Right ventricle myocardium inferior (tissue), 1 donor: ENCODE results near the gene COX6B1. TPM values are rescaled to one million over a fixed set of nuclear protein-coding genes. Genes with fewer than 3 reads are reported as not detected.

Experiments
- ATAC-seq: fragments of 200-7000 bp; cut with Tn5 transposase; one replicate; pipeline ENCODE4 v1.9.1; 2020; ENCODE audit warnings: mild to moderate bottlenecking, moderate library complexity
- DNase-seq: peaks from one replicate; pipeline ENCODE4 v3.0.0; 2021; ENCODE audit errors: missing footprints
- intact Hi-C: fragments of 100-400 bp; cut with DNase I; formaldehyde crosslinking; loops from one replicate; pipeline ENCODE4 v1.11.0; 2022
- total RNA-seq: library from RNA; stranded (reverse); fragmentation: NEBNext Ultra II Directional; extraction: Animal tissue kit (Norgen Biotek cat#: 25700); gene quantifications from one replicate; pipeline ENCODE4 v1.2.1, GENCODE V29; 2021
- donor health status: DM: no; HTN: yes; CAD: no; lungs with severe emphysema.

COX6B1 gene
- total RNA-seq, 1 donor from 2014 or later: 1,537 TPM

DNA sequence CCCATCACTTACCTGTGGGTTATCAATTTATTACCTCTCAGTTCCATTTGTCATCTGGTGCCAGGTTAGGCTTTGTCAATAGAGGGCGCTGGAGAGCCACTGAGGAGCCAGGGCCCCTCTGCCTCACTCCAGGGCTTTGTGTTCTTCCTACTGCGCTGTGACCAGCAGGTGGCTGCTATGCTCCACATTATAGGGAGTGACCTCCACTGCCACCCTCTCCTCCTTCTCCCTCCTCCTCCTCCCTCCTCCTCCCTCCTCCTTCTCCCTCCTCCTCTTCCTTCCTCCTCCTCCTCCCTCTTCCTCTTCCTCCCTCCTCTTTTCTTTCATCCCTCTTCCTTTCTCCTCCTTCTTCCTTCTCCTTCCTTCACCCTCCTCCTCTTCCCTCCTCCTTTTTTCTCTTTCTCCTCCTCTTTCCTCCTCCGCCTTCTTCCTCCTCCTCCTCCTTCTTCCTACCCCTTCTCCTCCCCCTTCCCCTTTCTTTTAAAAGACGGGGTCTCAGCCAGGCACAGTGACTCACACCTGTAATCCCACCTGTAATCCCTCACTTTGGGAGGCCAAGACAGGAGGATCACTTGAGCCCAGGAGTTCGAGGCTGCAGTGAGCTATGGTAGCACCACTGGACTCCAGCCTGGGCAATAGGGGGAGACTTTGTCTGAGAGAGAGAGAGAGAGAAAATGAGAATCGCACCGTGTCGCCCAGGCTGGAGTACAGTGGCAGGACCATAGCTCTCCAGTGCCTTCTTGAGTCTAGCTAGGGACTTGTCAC lies 45.9 kb downstream of the COX6B1 start:
- peak; percentile 89 for DNase-seq
- peak; percentile 99 for ATAC-seq
- intact Hi-C loops: loop anchor here (1.0 to 5.0 kb wide), 3 partner anchors 23 to 237 kb away; no protein-coding TSS in a partner anchor

GRCh38 chr19:35695895-35696422 lies 47.8 kb downstream of the COX6B1 start:
- ATAC-seq (no peak), DNase-seq (no peak)
- intact Hi-C loops: loop anchor here (2.0 kb wide), 1 partner anchor 235 kb away; no protein-coding TSS in a partner anchor

GRCh38 chr19:35696835-35697234 lies 48.7 kb downstream of the COX6B1 start:
- DNase-seq: no peak
- intact Hi-C loops: no loop called here
- no peak for ATAC-seq

- peak; percentile 99 for ATAC-seq
- intact Hi-C loops: loop anchor here (1.0 kb wide), 1 partner anchor 14 kb away; no protein-coding TSS in a partner anchor
- peak; percentile 97 for DNase-seq
Observed at GRCh38 chr19:35702223-35703012, 54.3 kb downstream of the COX6B1 start.

GRCh38 chr19:35703343-35703742 lies 55.2 kb downstream of the COX6B1 start:
- DNase-seq: no peak
- intact Hi-C loops: no loop called here
- no peak for ATAC-seq

DNA sequence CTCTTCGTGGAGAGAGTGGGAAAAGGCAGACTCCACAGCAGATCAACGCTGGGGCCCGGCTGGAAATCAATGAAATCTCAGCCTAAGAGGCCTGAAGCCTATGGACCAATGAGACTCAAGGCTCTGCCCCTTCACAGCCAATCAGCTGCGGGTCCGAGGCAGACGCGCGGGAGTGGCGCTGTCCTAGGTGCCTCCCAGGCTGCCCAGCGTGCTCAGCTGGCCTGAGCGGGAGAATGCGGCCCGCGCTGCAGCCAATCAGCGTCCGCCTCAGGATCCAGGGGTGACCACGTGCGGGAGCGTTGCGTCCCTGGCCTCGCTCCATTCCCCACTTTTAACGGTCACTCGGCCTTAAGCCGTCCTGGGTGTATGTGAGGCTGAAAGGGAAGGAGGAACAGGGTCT lies 56.1 kb downstream of the COX6B1 start, which contains the start of gene ZBTB32:
ZBTB32 (plus strand) TSS at position 341 of the 400 bp plus-strand sequence. CDS start 10,069 bp downstream, outside the sequence.
- no peak for DNase-seq
- no peak for ATAC-seq
- intact Hi-C loops: no loop called here

Other genes starting within 250 kb of the COX6B1 start
- gene FFAR2, start 200.1 kb upstream of the COX6B1 start, total RNA-seq: 0.32 TPM
- gene KRTDAP, start 157.9 kb upstream of the COX6B1 start, total RNA-seq: not detected
- 3.4 TPM for gene DMKN, start 134.7 kb upstream of the COX6B1 start, total RNA-seq
- gene SBSN, start 120.0 kb upstream of the COX6B1 start, total RNA-seq: not detected
- not detected for gene GAPDHS, start 114.9 kb upstream of the COX6B1 start, total RNA-seq
- 84.6 TPM for gene TMEM147, start 102.7 kb upstream of the COX6B1 start, total RNA-seq
- not detected for gene ATP4A, start 84.7 kb upstream of the COX6B1 start, total RNA-seq
- not detected for gene PMIS2, start 62.1 kb upstream of the COX6B1 start, total RNA-seq
- gene HAUS5, start 35.6 kb upstream of the COX6B1 start, total RNA-seq: 5.2 TPM
- gene RBM42, start 19.3 kb upstream of the COX6B1 start, total RNA-seq: 51.5 TPM
- gene ETV2, start 6.6 kb upstream of the COX6B1 start, total RNA-seq: 0.68 TPM
- gene UPK1A, start 18.2 kb downstream of the COX6B1 start, total RNA-seq: not detected
- gene ZBTB32, start 56.2 kb downstream of the COX6B1 start, total RNA-seq: not detected
- 12.7 TPM for gene KMT2B, start 69.7 kb downstream of the COX6B1 start, total RNA-seq
- gene IGFLR1, start 94.1 kb downstream of the COX6B1 start, total RNA-seq: 5.1 TPM
- 19.5 TPM for gene U2AF1L4, start 97.1 kb downstream of the COX6B1 start, total RNA-seq
- gene PSENEN, start 97.3 kb downstream of the COX6B1 start, total RNA-seq: 44.7 TPM
- 8.2 TPM for gene LIN37, start 100.3 kb downstream of the COX6B1 start, total RNA-seq
- gene HSPB6, start 108.7 kb downstream of the COX6B1 start, total RNA-seq: 662 TPM
- 5.1 TPM for gene PROSER3, start 109.9 kb downstream of the COX6B1 start, total RNA-seq
- 4.2 TPM for gene ARHGAP33, start 127.2 kb downstream of the COX6B1 start, total RNA-seq
- not detected for gene PRODH2, start 164.5 kb downstream of the COX6B1 start, total RNA-seq
- not detected for gene NPHS1, start 204.2 kb downstream of the COX6B1 start, total RNA-seq
- not detected for gene KIRREL2, start 208.6 kb downstream of the COX6B1 start, total RNA-seq
- 20.5 TPM for gene APLP1, start 220.3 kb downstream of the COX6B1 start, total RNA-seq